Vagina (tissue), 2 donors: Measurements from ENCODE around the gene WAPL.

Experiments used
- POLR2AphosphoS5 ChIP-seq, 2 donors: sonication (generic); formaldehyde crosslinking; IDR thresholded peaks; one replicate each; pipeline ENCODE4 v1.9.0; 2017; ENCODE audit warnings: antibody characterized with exemption in 2 of 2, mild to moderate bottlenecking in 2 of 2, low read depth in 1 of 2; ENCODE audit not compliant: insufficient read depth in 1 of 2
- TF ChIP-seq, protein P1 (sequence below), 3 experiments: fragments of 450-650 bp in 2 of 3; fragments of 200-600 bp in 1 of 3; sonication (generic) in 1 of 3; IDR thresholded peaks; one replicate each; pipeline ENCODE4 v1.5.1; 2017 to 2019; ENCODE audit warnings: antibody characterized with exemption in 3 of 3, mild to moderate bottlenecking in 2 of 3, moderate library complexity in 2 of 3

DNA sequence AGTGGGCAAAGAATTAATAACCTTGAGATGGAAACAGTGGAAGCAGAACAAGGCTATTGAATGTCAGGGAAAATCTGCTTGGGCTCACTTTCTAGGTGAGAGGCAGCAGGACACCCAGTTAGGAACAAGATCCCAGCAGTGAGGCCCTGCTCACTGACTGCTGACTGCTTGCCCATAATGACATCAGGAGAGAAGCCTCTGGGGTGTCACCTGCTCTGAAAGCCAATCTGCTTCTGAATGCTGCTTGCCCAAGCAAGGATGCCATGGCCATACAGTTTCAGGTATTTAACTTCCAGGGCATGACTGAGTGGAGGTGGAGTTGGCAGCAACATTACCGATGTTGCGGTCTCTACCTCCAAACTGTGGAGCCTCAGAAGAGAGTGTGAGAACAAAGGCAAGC lies 11.7 kb upstream of the WAPL start:
- TF ChIP-seq, protein P1, sequence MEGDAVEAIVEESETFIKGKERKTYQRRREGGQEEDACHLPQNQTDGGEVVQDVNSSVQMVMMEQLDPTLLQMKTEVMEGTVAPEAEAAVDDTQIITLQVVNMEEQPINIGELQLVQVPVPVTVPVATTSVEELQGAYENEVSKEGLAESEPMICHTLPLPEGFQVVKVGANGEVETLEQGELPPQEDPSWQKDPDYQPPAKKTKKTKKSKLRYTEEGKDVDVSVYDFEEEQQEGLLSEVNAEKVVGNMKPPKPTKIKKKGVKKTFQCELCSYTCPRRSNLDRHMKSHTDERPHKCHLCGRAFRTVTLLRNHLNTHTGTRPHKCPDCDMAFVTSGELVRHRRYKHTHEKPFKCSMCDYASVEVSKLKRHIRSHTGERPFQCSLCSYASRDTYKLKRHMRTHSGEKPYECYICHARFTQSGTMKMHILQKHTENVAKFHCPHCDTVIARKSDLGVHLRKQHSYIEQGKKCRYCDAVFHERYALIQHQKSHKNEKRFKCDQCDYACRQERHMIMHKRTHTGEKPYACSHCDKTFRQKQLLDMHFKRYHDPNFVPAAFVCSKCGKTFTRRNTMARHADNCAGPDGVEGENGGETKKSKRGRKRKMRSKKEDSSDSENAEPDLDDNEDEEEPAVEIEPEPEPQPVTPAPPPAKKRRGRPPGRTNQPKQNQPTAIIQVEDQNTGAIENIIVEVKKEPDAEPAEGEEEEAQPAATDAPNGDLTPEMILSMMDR (IDR thresholded peaks at IDR 0.05) = no peak
- TF ChIP-seq POLR2AphosphoS5 (IDR thresholded peaks at IDR 0.05; ENCODE audit: insufficient read depth in 1 of 2, low read depth in 1 of 2) = no peak
